Tibial nerve (tissue), 4 donors: ENCODE data around the gene NKAIN4. TPM values are rescaled to one million over a fixed set of nuclear protein-coding genes. Genes with fewer than 3 reads are reported as not detected.

Source experiments
- DNase-seq, 2 donors: peaks; one replicate each; pipeline ENCODE4 v3.0.0-alpha.2; 2019; ENCODE audit warnings: low spot score in 2 of 2
- H3K27ac ChIP-seq, 4 donors: fragments of 200-600 bp; sonication (generic) in 3 of 4; one replicate each; pipeline ENCODE4 v1.5.1; 2017 to 2019; ENCODE audit warnings: mild to moderate bottlenecking in 1 of 4
- H3K27me3 ChIP-seq, 2 donors: fragments of 200-600 bp; sonication (generic) in 1 of 2; one replicate each; pipeline versions ENCODE4 v1.5.1 to v1.6.0; 2017 to 2019
- H3K36me3 ChIP-seq, 3 donors: fragments of 200-600 bp; sonication (generic); one replicate each; pipeline ENCODE4 v1.5.1; 2018 to 2019
- H3K4me1 ChIP-seq, 4 donors: fragments of 200-600 bp; sonication (generic) in 3 of 4; one replicate each; pipeline ENCODE4 v1.5.1; 2017 to 2019
- H3K4me3 ChIP-seq, 4 donors: fragments of 200-600 bp; sonication (generic) in 3 of 4; one replicate each; pipeline ENCODE4 v1.5.1; 2017 to 2019; ENCODE audit warnings: mild to moderate bottlenecking in 1 of 4, moderate library complexity in 1 of 4
- H3K9me3 ChIP-seq, 4 donors: fragments of 200-600 bp; sonication (generic) in 3 of 4; one replicate each; pipeline ENCODE4 v1.5.1; 2017 to 2019
- EP300 ChIP-seq, 2 donors: sonication (generic); formaldehyde crosslinking; IDR thresholded peaks; one replicate each; pipeline ENCODE4 v1.6.1; 2017; ENCODE audit warnings: antibody characterized with exemption in 2 of 2, mild to moderate bottlenecking in 1 of 2
- POLR2A ChIP-seq, 2 donors: fragments of 450-650 bp; IDR thresholded peaks; one replicate each; pipeline ENCODE4 v1.6.1; 2017; ENCODE audit warnings: antibody characterized with exemption in 2 of 2, mild to moderate bottlenecking in 2 of 2, moderate library complexity in 2 of 2
- WGBS, 2 donors: methylation state at CpG; one replicate each; pipeline ENCODE4 v1.1.5; 2018; 5-methylcytosine and 5-hydroxymethylcytosine counted together
- total RNA-seq, 4 donors: library from RNA; depleted of rRNA; stranded (reverse); fragments of >200 nt; gene quantifications; one replicate each; pipeline ENCODE4 v1.1.0, GENCODE V29; 2016
- TF ChIP-seq, protein P1 (sequence below), 5 experiments: fragments of 200-600 bp in 3 of 5; fragments of 450-650 bp in 2 of 5; sonication (generic) in 3 of 5; IDR thresholded peaks; one replicate each; pipeline ENCODE4 v1.5.1; 2016 to 2019; ENCODE audit warnings: antibody characterized with exemption in 5 of 5, mild to moderate bottlenecking in 3 of 5, moderate library complexity in 2 of 5

Gene NKAIN4
- total RNA-seq, 4 donors from 2014 or later: 1.2 to 7.2 (median 3.1) TPM

DNA sequence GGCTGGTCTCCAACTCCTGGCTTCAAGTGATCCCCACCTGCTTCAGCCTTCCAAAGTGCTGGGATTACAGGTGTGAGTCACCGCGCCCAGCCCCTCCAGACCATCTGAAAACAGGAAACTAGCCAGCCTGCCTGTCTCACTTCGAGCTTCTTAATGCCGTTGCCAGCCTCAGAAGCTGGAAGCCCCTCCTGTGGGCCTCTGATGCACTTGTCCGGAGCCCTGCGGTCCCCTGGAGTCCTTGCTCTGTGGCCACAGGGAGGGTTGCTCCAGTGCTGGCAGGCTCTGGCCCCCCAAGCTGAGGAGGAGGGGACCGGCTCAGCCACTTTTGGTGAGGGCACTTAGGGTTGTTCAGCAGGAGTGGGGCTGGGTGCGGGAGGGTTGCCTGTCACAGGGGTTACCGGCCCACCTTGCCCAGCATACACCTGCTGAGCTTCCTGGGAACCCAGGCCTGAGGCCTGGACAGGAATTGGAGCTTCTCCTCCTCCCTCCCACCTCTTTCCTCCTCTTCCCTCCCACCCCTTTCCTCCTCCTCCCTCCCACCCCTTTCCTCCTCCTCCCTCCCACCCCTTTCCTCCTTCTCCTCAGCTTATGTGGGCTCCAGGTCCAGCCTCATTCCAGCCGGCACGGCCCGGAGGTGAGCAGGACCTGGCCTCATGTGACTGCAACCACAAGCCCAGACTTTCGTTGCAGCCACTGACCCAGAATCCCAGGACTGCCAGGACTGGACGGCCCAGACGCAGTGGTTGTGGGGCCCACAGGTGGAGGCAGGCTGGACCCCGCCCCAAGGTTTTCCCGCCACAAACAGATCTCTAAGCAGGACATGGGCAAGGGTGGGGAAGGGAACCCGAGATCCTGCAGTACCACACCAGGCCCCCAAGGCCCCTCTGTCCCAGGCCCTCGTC lies 28.0 kb downstream of the NKAIN4 start:
- H3K4me1 ChIP-seq: peaks cover 0 to 20% (median 4%) of the 10 kb centered on the region in 4 donors
- no peak overlapping the region for H3K27ac ChIP-seq
- no peak for DNase-seq
- no peak overlapping the region for H3K4me3 ChIP-seq
- no peaks in the 10 kb centered on the region for H3K9me3 ChIP-seq
- H3K36me3 ChIP-seq: no peaks in the 10 kb centered on the region
- H3K27me3 ChIP-seq: peaks cover 0 to 10% of the 10 kb centered on the region in 2 donors
- 83 to 86% methylated on average over 17 to 19 of the region's 19 CpGs for WGBS, 2 donors
- TF ChIP-seq EP300 (IDR thresholded peaks at IDR 0.05): no peak
- TF ChIP-seq, protein P1, sequence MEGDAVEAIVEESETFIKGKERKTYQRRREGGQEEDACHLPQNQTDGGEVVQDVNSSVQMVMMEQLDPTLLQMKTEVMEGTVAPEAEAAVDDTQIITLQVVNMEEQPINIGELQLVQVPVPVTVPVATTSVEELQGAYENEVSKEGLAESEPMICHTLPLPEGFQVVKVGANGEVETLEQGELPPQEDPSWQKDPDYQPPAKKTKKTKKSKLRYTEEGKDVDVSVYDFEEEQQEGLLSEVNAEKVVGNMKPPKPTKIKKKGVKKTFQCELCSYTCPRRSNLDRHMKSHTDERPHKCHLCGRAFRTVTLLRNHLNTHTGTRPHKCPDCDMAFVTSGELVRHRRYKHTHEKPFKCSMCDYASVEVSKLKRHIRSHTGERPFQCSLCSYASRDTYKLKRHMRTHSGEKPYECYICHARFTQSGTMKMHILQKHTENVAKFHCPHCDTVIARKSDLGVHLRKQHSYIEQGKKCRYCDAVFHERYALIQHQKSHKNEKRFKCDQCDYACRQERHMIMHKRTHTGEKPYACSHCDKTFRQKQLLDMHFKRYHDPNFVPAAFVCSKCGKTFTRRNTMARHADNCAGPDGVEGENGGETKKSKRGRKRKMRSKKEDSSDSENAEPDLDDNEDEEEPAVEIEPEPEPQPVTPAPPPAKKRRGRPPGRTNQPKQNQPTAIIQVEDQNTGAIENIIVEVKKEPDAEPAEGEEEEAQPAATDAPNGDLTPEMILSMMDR (IDR thresholded peaks at IDR 0.05): no peak
- no peak for TF ChIP-seq POLR2A (IDR thresholded peaks at IDR 0.05)

DNA sequence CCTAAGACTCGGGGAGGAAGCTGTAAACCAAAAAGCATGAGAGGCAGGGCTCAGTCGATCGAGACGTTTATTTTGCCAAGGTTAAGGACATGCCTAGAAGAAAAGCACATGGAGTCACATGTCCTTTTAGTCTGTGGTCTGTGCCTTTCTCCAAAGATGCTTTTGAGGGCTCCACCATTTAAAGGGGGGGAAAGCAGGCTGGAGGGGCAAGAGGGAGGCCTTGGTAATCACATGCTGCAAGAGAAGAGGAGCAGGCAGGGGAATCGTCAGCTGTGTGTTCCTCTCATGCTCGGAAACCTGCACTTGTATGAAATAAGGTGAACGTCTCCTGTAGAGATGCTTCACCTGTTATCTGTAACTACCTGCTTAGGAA lies 29.2 kb downstream of the NKAIN4 start:
- Histone ChIP-seq H3K27me3 (peaks cover 0 to 4% of the 10 kb centered on the region in 2 donors), H3K36me3 (no peaks in the 10 kb centered on the region), H3K9me3 (no peaks in the 10 kb centered on the region), H3K4me3 (no peak overlapping the region), H3K4me1 (peaks cover 0 to 9% (median 0%) of the 10 kb centered on the region in 4 donors), H3K27ac (no peak overlapping the region)
- no peak for TF ChIP-seq EP300 (IDR thresholded peaks at IDR 0.05)
- TF ChIP-seq, protein P1 (IDR thresholded peaks at IDR 0.05): no peak
- no peak for TF ChIP-seq POLR2A (IDR thresholded peaks at IDR 0.05)
- WGBS, 2 donors: 46 to 49% methylated on average over 7 of the region's 7 CpGs
- no peak for DNase-seq

DNA sequence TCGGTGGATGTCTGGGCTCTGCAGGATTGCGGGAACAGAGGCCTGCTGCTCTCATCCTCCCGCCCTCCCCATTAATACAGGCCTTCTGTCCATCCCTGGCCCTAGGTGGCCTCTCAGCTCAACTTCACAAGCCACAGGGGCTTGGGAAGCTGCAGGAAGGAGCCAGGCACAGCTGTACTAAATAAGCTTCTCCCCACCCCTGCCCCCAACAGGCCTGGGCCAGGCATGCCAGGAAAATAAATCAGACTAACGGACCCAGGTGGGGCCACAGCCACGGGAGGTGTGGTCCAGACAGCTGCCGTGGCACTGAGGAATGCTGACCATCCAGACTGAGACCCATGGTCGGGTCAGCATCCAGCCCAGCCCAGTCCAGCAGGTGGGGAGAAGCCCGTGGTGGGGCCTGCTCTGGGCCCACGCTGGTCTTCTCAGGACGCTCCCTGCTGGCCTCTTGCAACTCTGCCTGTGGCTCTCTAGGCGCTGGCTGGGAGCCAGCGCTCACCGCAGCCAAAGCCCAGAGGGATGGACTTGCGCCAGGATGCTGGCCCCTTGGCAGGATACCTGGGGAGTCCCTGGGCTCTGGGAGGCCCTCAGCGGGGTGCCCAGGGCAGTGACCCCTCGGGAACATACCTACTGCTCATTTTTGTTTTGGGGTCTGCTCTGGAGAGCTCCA lies 29.7 kb downstream of the NKAIN4 start:
- Histone ChIP-seq H3K27ac (no peak overlapping the region), H3K4me1 (peaks cover 0 to 5% (median 0%) of the 10 kb centered on the region in 4 donors), H3K9me3 (no peaks in the 10 kb centered on the region), H3K27me3 (peaks cover 0 to 4% of the 10 kb centered on the region in 2 donors), H3K36me3 (no peaks in the 10 kb centered on the region), H3K4me3 (no peak overlapping the region)
- TF ChIP-seq POLR2A (IDR thresholded peaks at IDR 0.05): no peak
- TF ChIP-seq EP300 (IDR thresholded peaks at IDR 0.05): no peak
- TF ChIP-seq, protein P1 (IDR thresholded peaks at IDR 0.05): no peak
- WGBS, 2 donors: 28 to 49% methylated on average over 11 to 14 of the region's 16 CpGs
- no peak for DNase-seq

DNA sequence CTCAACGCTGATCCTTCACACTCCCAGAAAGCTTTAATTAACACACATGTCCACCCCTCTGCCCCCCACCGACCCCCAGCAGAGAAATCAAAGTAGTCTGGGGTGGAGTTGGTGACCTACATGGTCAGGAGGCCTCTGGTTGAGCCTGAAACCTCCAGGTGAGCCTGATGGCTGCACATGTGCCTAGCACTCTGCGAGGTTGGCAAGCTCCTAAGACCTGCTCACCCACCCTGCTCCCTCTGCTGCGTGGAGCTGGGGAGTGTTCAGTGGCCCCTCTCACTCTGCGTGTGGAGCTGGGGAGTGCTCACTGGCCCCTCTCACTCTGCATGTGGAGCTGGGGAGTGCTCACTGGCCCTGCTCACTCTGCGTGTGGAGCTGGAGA lies 30.4 kb downstream of the NKAIN4 start:
- Histone ChIP-seq H3K9me3 (no peaks in the 10 kb centered on the region), H3K4me1 (peaks cover 0 to 5% (median 0%) of the 10 kb centered on the region in 4 donors), H3K36me3 (no peaks in the 10 kb centered on the region), H3K27me3 (peaks cover 0 to 4% of the 10 kb centered on the region in 2 donors), H3K4me3 (no peak overlapping the region), H3K27ac (no peak overlapping the region)
- WGBS, 2 donors: 64 to 69% methylated on average over 4 to 6 of the region's 6 CpGs
- no peak for DNase-seq
- TF ChIP-seq EP300 (IDR thresholded peaks at IDR 0.05) (no peak), POLR2A (IDR thresholded peaks at IDR 0.05) (no peak)
- TF ChIP-seq, protein P1 (IDR thresholded peaks at IDR 0.05): no peak
